Liver (tissue), 9 donors: ENCODE data around the gene MYO5C. TPM values are rescaled to one million over a fixed set of nuclear protein-coding genes. Genes with fewer than 3 reads are reported as not detected.
A peak's percentile ranks its signal among the peaks of the same experiment; 100 is the strongest.

Experiments
- DNase-seq: peaks from one replicate; pipeline ENCODE4 v3.0.0-alpha.2; 2017; ENCODE audit warnings: low spot score
- H3K27ac ChIP-seq, 2 donors: one replicate each; pipeline ENCODE4 v1.7.0; 2013; ENCODE audit warnings: inconsistent platforms in 2 of 2, low read length in 2 of 2, control low read depth in 1 of 2, low read depth in 1 of 2, mild to moderate bottlenecking in 1 of 2
- H3K27me3 ChIP-seq, 4 donors: one replicate each; pipeline versions ENCODE4 v1.6.1 to v1.7.0; 2013; ENCODE audit warnings: low read length in 3 of 4, inconsistent platforms in 1 of 4, mild to moderate bottlenecking in 1 of 4, moderate library complexity in 1 of 4; ENCODE audit not compliant: control insufficient read depth in 4 of 4, insufficient read depth in 4 of 4
- H3K36me3 ChIP-seq, 4 donors: one replicate each; pipeline versions ENCODE4 v1.6.1 to v1.7.0; 2013; ENCODE audit warnings: low read length in 3 of 4, mild to moderate bottlenecking in 3 of 4, low read depth in 1 of 4, moderate library complexity in 1 of 4; ENCODE audit not compliant: control insufficient read depth in 4 of 4, insufficient read depth in 3 of 4
- H3K4me1 ChIP-seq, 4 donors: one replicate each; pipeline versions ENCODE4 v1.6.1 to v1.7.0; 2013; ENCODE audit warnings: low read length in 3 of 4, mild to moderate bottlenecking in 3 of 4, moderate library complexity in 1 of 4; ENCODE audit not compliant: control insufficient read depth in 4 of 4, insufficient read depth in 4 of 4
- H3K4me3 ChIP-seq, 3 donors: one replicate each; pipeline versions ENCODE4 v1.6.1 to v1.7.0; 2013; ENCODE audit warnings: low read length in 3 of 3, control low read depth in 1 of 3, low read depth in 1 of 3, mild to moderate bottlenecking in 1 of 3
- H3K9ac ChIP-seq, 2 donors: one replicate each; pipeline ENCODE4 v1.7.0; 2013; ENCODE audit warnings: low read length in 2 of 2, mild to moderate bottlenecking in 2 of 2, moderate library complexity in 2 of 2, control low read depth in 1 of 2, low read depth in 1 of 2
- H3K9me3 ChIP-seq, 4 donors: one replicate each; pipeline versions ENCODE4 v1.6.1 to v1.7.0; 2013; ENCODE audit warnings: low read length in 3 of 4; ENCODE audit not compliant: control insufficient read depth in 4 of 4
- ATF3 ChIP-seq: IDR thresholded peaks from 2 replicates; pipeline ENCODE4 v1.6.1; 2016; ENCODE audit warnings: antibody characterized with exemption
- CTCF ChIP-seq: fragments of 150-350 bp; IDR thresholded peaks from 2 replicates; pipeline ENCODE4 v1.5.1; 2017; ENCODE audit warnings: improper control_type of control experiment, low read depth, low read length; ENCODE audit not compliant: missing input control
- FOXA1 ChIP-seq: IDR thresholded peaks from 2 replicates; pipeline ENCODE4 v1.6.1; 2016; ENCODE audit warnings: antibody characterized with exemption
- FOXA2 ChIP-seq: IDR thresholded peaks from 2 replicates; pipeline ENCODE4 v1.6.1; 2016; ENCODE audit warnings: antibody characterized with exemption
- GABPA ChIP-seq, 2 donors: IDR thresholded peaks in 1 of 2; conservative IDR thresholded peaks in 1 of 2; 2 replicates each; pipeline ENCODE4 v1.6.1; 2016; ENCODE audit warnings: antibody characterized with exemption in 2 of 2, mild to moderate bottlenecking in 1 of 2, moderate library complexity in 1 of 2
- HNF4A ChIP-seq, 2 donors: conservative IDR thresholded peaks; 2 replicates each; pipeline ENCODE4 v1.6.1; 2016; ENCODE audit warnings: antibody characterized with exemption in 2 of 2, mild to moderate bottlenecking in 2 of 2
- HNF4G ChIP-seq: IDR thresholded peaks from 2 replicates; pipeline ENCODE4 v1.6.1; 2016; ENCODE audit warnings: antibody characterized with exemption
- JUND ChIP-seq, 2 donors: IDR thresholded peaks; 2 replicates each; pipeline ENCODE4 v1.6.1; 2016; ENCODE audit warnings: antibody characterized with exemption in 2 of 2
- MAX ChIP-seq: IDR thresholded peaks from 2 replicates; pipeline ENCODE4 v1.6.1; 2016; ENCODE audit warnings: antibody characterized with exemption
- NR2F2 ChIP-seq: IDR thresholded peaks from 2 replicates; pipeline ENCODE4 v1.6.1; 2016; ENCODE audit warnings: antibody characterized with exemption
- RAD21 ChIP-seq, 2 donors: IDR thresholded peaks; 2 replicates each; pipeline ENCODE4 v1.6.1; 2016; ENCODE audit warnings: antibody characterized with exemption in 2 of 2, mild to moderate bottlenecking in 2 of 2
- REST ChIP-seq: IDR thresholded peaks from 2 replicates; pipeline ENCODE4 v1.6.1; 2016; ENCODE audit warnings: antibody characterized with exemption, mild to moderate bottlenecking
- RXRA ChIP-seq, 2 donors: IDR thresholded peaks; 2 replicates each; pipeline ENCODE4 v1.6.1; 2017 to 2018; ENCODE audit warnings: antibody characterized with exemption in 2 of 2, mild to moderate bottlenecking in 1 of 2
- SP1 ChIP-seq: IDR thresholded peaks from 2 replicates; pipeline ENCODE4 v1.6.1; 2018; ENCODE audit warnings: antibody characterized with exemption, mild to moderate bottlenecking
- TAF1 ChIP-seq: conservative IDR thresholded peaks from 2 replicates; pipeline ENCODE4 v1.6.1; 2016; ENCODE audit warnings: antibody characterized with exemption, mild to moderate bottlenecking
- YY1 ChIP-seq: IDR thresholded peaks from 2 replicates; pipeline ENCODE4 v1.6.1; 2016; ENCODE audit warnings: antibody characterized with exemption, mild to moderate bottlenecking
- ZBTB33 ChIP-seq: IDR thresholded peaks from 2 replicates; pipeline ENCODE4 v1.6.1; 2016; ENCODE audit warnings: antibody characterized with exemption
- WGBS: extraction: QIAGEN DNeasy Blood & Tissue Kit; methylation state at CpG from one replicate; pipeline ENCODE4 v1.1.7; 2013; 5-methylcytosine and 5-hydroxymethylcytosine counted together
- polyA plus RNA-seq, 2 donors: library from polyadenylated mRNA; stranded (reverse) in 1 of 2; unstranded in 1 of 2; fragments of 200-250 nt in 1 of 2; fragments of >200 nt in 1 of 2; fragmentation: Nextera tagmentation in 1 of 2; extraction: Ambion mirVana in 1 of 2; gene quantifications; one replicate each; pipeline versions ENCODE4 v1.2.1 to v1.2.3, GENCODE V29; 2013 to 2015
- total RNA-seq, 2 donors: library from RNA; depleted of rRNA; stranded (reverse); fragments of >200 nt; gene quantifications; one replicate each; pipeline ENCODE4 v1.2.3, GENCODE V29; 2014
- donor health status: healthy.
- donor health status: healthy.
- donor health status: healthy.
- donor health status: healthy.
- donor health status: healthy.

Gene MYO5C
- total RNA-seq: 1 to 10 TPM; 2.6 to 8.6 TPM
- polyA plus RNA-seq: 1 to 10 TPM; 1.9 to 3.4 TPM

GRCh38 chr15:52295421-52296001, at the start of gene MYO5C:
Gene MYO5C (minus strand): TSS chr15:52295804. CDS start chr15:52295636, 168 bp downstream.
- Histone ChIP-seq H3K9ac (no peak within 1 kb of the TSS), H3K9me3 (no peaks in the 10 kb centered on the region), H3K27me3 (no peaks in the 10 kb centered on the region), H3K4me1 (peaks cover 0 to 8% (median 7%) of the 10 kb centered on the region in 4 donors), H3K36me3 (no peaks in the 10 kb centered on the region), H3K27ac (no peak within 1 kb of the TSS), H3K4me3 (peak within 1 kb of the TSS; percentile 50 to 89 (median 63))
- TF ChIP-seq CTCF (no peak), RAD21 (IDR thresholded peaks at IDR 0.05) (peak in 1 of 2 donors; percentile 27), SP1 (peak; percentile 47), YY1 (peak; percentile 73)
- DNase-seq: peak; percentile 62
- under 1% methylated on average over 65 of the region's 65 CpGs for WGBS

- Histone ChIP-seq H3K27me3 (no peaks in the 10 kb centered on the region), H3K9ac (no peak overlapping the region), H3K36me3 (peaks cover 0 to 2% (median 0%) of the 10 kb centered on the region in 4 donors), H3K4me1 (peaks cover 0 to 1% (median 0%) of the 10 kb centered on the region in 4 donors), H3K4me3 (no peak overlapping the region), H3K27ac (no peak overlapping the region), H3K9me3 (no peaks in the 10 kb centered on the region)
- WGBS: 98% methylated on average over 1 of the region's 1 CpG
- no peak for TF ChIP-seq HNF4A (conservative IDR thresholded peaks at IDR 0.05)
- no peak for TF ChIP-seq TAF1
- TF ChIP-seq FOXA2: no peak
- no peak for TF ChIP-seq SP1
- TF ChIP-seq RAD21 (IDR thresholded peaks at IDR 0.05): no peak
- no peak for TF ChIP-seq HNF4G
- DNase-seq: no peak
Measured at GRCh38 chr15:52344592-52344991, 49.0 kb upstream of the MYO5C start.

- DNase-seq: no peak
- H3K36me3 ChIP-seq: peaks cover 0 to 2% (median 0%) of the 10 kb centered on the region in 4 donors
- no peaks in the 10 kb centered on the region for H3K27me3 ChIP-seq
- TF ChIP-seq HNF4G (no peak), CTCF (no peak), ATF3 (no peak), TAF1 (no peak), RAD21 (IDR thresholded peaks at IDR 0.05) (no peak), MAX (no peak), FOXA1 (no peak), HNF4A (conservative IDR thresholded peaks at IDR 0.05) (no peak), FOXA2 (no peak), GABPA (IDR thresholded peaks at IDR 0.05 in 1 of 2, conservative IDR thresholded peaks at IDR 0.05 in 1 of 2) (no peak), SP1 (no peak), YY1 (no peak), RXRA (IDR thresholded peaks at IDR 0.05) (no peak), JUND (IDR thresholded peaks at IDR 0.05) (no peak), REST (no peak), NR2F2 (no peak), ZBTB33 (no peak)
- H3K9me3 ChIP-seq: no peaks in the 10 kb centered on the region
- H3K9ac ChIP-seq: no peak overlapping the region
- H3K4me3 ChIP-seq: no peak overlapping the region
- WGBS: 90% methylated on average over 3 of the region's 3 CpGs
- no peak overlapping the region for H3K27ac ChIP-seq
- peaks cover 0 to 1% (median 0%) of the 10 kb centered on the region in 4 donors for H3K4me1 ChIP-seq
Measured at GRCh38 chr15:52343831-52344230, 48.2 kb upstream of the MYO5C start.
